Vagina (tissue), 2 donors: ENCODE measurements around the gene PTPA. TPM values are rescaled to one million over a fixed set of nuclear protein-coding genes. Genes with fewer than 3 reads are reported as not detected.
A peak's percentile ranks its signal among the peaks of the same experiment; 100 is the strongest.

Experiments used
- DNase-seq, 2 donors: peaks; one replicate each; pipeline ENCODE4 v3.0.0-alpha.2; 2017; ENCODE audit errors: extremely low spot score in 2 of 2
- H3K27ac ChIP-seq: fragments of 200-600 bp; sonication (generic); one replicate; pipeline ENCODE4 v1.5.1; 2019
- H3K27me3 ChIP-seq: fragments of 200-600 bp; sonication (generic); one replicate; pipeline ENCODE4 v1.5.1; 2019
- H3K36me3 ChIP-seq, 2 donors: fragments of 200-600 bp; sonication (generic); one replicate each; pipeline ENCODE4 v1.5.1; 2017 to 2019
- H3K4me1 ChIP-seq: fragments of 200-600 bp; sonication (generic); one replicate; pipeline ENCODE4 v1.5.1; 2019
- H3K4me3 ChIP-seq, 2 donors: fragments of 200-600 bp; sonication (generic); 1 replicate in 1 of 2; 2 replicates in 1 of 2; pipeline ENCODE4 v1.5.1; 2016 to 2019
- H3K9me3 ChIP-seq: fragments of 200-600 bp; sonication (generic); one replicate; pipeline ENCODE4 v1.5.1; 2019
- CTCF ChIP-seq, 3 experiments: fragments of 450-650 bp in 2 of 3; fragments of 200-600 bp in 1 of 3; sonication (generic) in 1 of 3; IDR thresholded peaks; one replicate each; pipeline ENCODE4 v1.5.1; 2017 to 2019; ENCODE audit warnings: antibody characterized with exemption in 3 of 3, mild to moderate bottlenecking in 2 of 3, moderate library complexity in 2 of 3
- POLR2A ChIP-seq, 2 donors: fragments of 450-650 bp; IDR thresholded peaks; one replicate each; pipeline ENCODE4 v1.6.1; 2017; ENCODE audit warnings: antibody characterized with exemption in 2 of 2, mild to moderate bottlenecking in 2 of 2, moderate library complexity in 2 of 2
- POLR2AphosphoS5 ChIP-seq, 2 donors: sonication (generic); formaldehyde crosslinking; IDR thresholded peaks; one replicate each; pipeline ENCODE4 v1.9.0; 2017; ENCODE audit warnings: antibody characterized with exemption in 2 of 2, mild to moderate bottlenecking in 2 of 2, low read depth in 1 of 2; ENCODE audit not compliant: insufficient read depth in 1 of 2
- intact Hi-C: fragments of 100-400 bp; cut with DNase I; formaldehyde crosslinking; loops from one replicate; pipeline ENCODE4 v1.15.1; 2023
- total RNA-seq: library from RNA; depleted of rRNA; stranded (reverse); fragments of >200 nt; gene quantifications from one replicate; pipeline ENCODE4 v1.2.3, GENCODE V29; 2016

The PTPA gene
- total RNA-seq, 1 donor from 2014 or later: 46.2 TPM

GRCh38 chr9:129077236-129077635 lies 34.0 kb upstream of the PTPA start:
- no peak for DNase-seq
- intact Hi-C loops: no loop called here
- TF ChIP-seq CTCF (IDR thresholded peaks at IDR 0.05) (no peak), POLR2AphosphoS5 (IDR thresholded peaks at IDR 0.05; ENCODE audit: insufficient read depth in 1 of 2, low read depth in 1 of 2) (no peak), POLR2A (IDR thresholded peaks at IDR 0.05) (no peak)
- no peaks in the 10 kb centered on the region for H3K27me3 ChIP-seq
- H3K4me1 ChIP-seq: peaks cover 15% of the 10 kb centered on the region
- no peaks in the 10 kb centered on the region for H3K36me3 ChIP-seq
- no peak overlapping the region for H3K27ac ChIP-seq
- H3K4me3 ChIP-seq: no peak overlapping the region
- no peaks in the 10 kb centered on the region for H3K9me3 ChIP-seq

GRCh38 chr9:129078691-129079503 lies 32.3 kb upstream of the PTPA start:
- Histone ChIP-seq H3K27me3 (no peaks in the 10 kb centered on the region), H3K9me3 (no peaks in the 10 kb centered on the region), H3K36me3 (no peaks in the 10 kb centered on the region), H3K4me1 (peaks cover 18% of the 10 kb centered on the region), H3K27ac (no peak overlapping the region), H3K4me3 (no peak overlapping the region)
- intact Hi-C loops: no loop called here
- TF ChIP-seq CTCF (IDR thresholded peaks at IDR 0.05): no peak
- no peak for TF ChIP-seq POLR2AphosphoS5 (IDR thresholded peaks at IDR 0.05; ENCODE audit: insufficient read depth in 1 of 2, low read depth in 1 of 2)
- TF ChIP-seq POLR2A (IDR thresholded peaks at IDR 0.05): no peak
- DNase-seq: no peak

GRCh38 chr9:129079829-129080228 lies 31.4 kb upstream of the PTPA start:
- Histone ChIP-seq H3K36me3 (no peaks in the 10 kb centered on the region), H3K4me1 (peaks cover 18% of the 10 kb centered on the region), H3K27ac (no peak overlapping the region), H3K9me3 (no peaks in the 10 kb centered on the region), H3K4me3 (peak overlapping the region; percentile 55 to 85), H3K27me3 (no peaks in the 10 kb centered on the region)
- TF ChIP-seq POLR2AphosphoS5 (IDR thresholded peaks at IDR 0.05; ENCODE audit: insufficient read depth in 1 of 2, low read depth in 1 of 2) (no peak), POLR2A (IDR thresholded peaks at IDR 0.05) (no peak)
- no peak for DNase-seq
- intact Hi-C loops: no loop called here

- H3K4me3 ChIP-seq: peak overlapping the region; percentile 55 to 85
- intact Hi-C loops: no loop called here
- no peaks in the 10 kb centered on the region for H3K27me3 ChIP-seq
- TF ChIP-seq POLR2A (IDR thresholded peaks at IDR 0.05) (no peak), POLR2AphosphoS5 (IDR thresholded peaks at IDR 0.05; ENCODE audit: insufficient read depth in 1 of 2, low read depth in 1 of 2) (no peak), CTCF (IDR thresholded peaks at IDR 0.05) (no peak)
- H3K9me3 ChIP-seq: no peaks in the 10 kb centered on the region
- no peak for DNase-seq
- peak overlapping the region; percentile 18 for H3K27ac ChIP-seq
- peaks cover 18% of the 10 kb centered on the region for H3K4me1 ChIP-seq
- H3K36me3 ChIP-seq: no peaks in the 10 kb centered on the region
Measured at GRCh38 chr9:129080298-129080600, 31.0 kb upstream of the PTPA start.

GRCh38 chr9:129080601-129081387 lies 30.4 kb upstream of the PTPA start, which contains the start of gene DOLPP1:
Gene DOLPP1, plus strand, starts transcription at chr9:129081111. Its CDS starts 21 bp downstream, at chr9:129081132.
- intact Hi-C loops: no loop called here
- H3K27ac ChIP-seq: peak within 1 kb of the TSS; percentile 78
- H3K27me3 ChIP-seq: no peaks in the 10 kb centered on the region
- TF ChIP-seq CTCF (IDR thresholded peaks at IDR 0.05): peak in 1 of 3 experiments; percentile 20
- TF ChIP-seq POLR2A (IDR thresholded peaks at IDR 0.05): peak in 1 of 2 donors; percentile 45
- TF ChIP-seq POLR2AphosphoS5 (IDR thresholded peaks at IDR 0.05; ENCODE audit: insufficient read depth in 1 of 2, low read depth in 1 of 2): peak; percentile 71 to 90
- peak within 1 kb of the TSS; percentile 55 to 85 for H3K4me3 ChIP-seq
- peak in 1 of 2 donors; percentile 100 for DNase-seq
- H3K4me1 ChIP-seq: peaks cover 18% of the 10 kb centered on the region
- no peaks in the 10 kb centered on the region for H3K9me3 ChIP-seq
- no peaks in the 10 kb centered on the region for H3K36me3 ChIP-seq
